ENCODE results near the gene RALGPS1.
"Not testable (repeated sequence)": the region's sequence is repeated elsewhere in the genome, so short reads cannot be mapped to it uniquely, and the experiment has no call there.

RALGPS1 gene

DNA sequence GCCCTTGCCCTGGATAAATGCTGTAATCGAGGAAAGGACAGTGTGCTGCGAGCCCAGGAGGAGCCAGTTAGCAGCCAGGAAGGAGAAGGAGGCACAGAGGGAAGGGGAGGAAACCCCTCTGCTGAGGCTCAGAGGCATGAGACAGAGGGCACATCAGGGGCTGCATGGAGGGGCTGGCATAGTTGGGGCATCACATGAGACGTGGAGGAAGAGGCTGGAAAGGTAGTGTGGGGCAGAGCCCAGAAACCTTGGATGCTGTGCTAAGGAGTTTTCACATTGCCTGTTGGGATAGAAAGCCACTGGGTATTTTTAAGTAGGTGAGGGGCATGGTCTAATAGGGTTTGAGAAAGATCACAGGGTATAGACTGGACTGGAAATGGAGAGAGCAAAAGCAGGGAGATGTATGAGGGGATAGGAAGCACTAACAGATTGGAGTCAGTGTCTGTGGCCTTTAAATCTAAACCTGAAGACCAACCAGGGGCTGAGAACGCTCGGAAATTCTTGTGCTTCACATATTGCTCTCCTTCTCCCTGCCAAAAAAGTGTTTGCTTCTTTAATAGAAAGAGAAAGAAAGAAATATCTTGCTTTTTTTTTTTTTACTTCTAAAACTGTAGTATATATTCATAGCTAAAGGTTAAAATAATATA lies 240.9 kb downstream of the RALGPS1 start:
- DNase-seq (ENCODE audit: low read depth in 3 of 3) = no peak

DNA sequence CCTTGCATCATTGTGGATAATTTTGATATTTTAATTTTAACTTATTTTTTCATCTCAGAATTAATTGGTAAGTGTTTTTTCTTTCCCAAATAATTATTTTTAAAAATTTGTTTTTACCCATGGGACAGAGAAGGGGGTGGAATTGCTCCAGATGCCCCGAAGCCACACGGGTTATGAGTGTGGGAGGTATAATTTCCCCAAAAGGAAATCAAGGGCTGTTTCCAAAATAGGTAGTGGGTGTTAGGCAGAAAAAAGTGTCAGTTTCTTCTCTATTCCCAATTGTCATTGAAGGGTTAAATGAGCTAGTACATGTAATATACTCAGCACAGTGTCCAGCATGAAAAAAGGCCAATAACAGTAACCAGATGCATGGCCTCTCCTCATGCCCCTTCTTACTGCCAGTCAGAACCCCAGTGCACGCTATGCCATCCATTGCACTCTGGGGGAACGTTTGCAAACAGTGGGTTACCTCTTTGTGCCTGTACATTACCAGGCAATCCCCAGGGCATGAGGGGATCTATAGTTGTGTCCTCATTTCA lies 244.3 kb downstream of the RALGPS1 start:
- no peak for DNase-seq (ENCODE audit: low read depth in 3 of 3)

GRCh38 chr9:127159325-127159801 lies 244.8 kb downstream of the RALGPS1 start:
- no peak for DNase-seq (ENCODE audit: low read depth in 3 of 3)

DNA sequence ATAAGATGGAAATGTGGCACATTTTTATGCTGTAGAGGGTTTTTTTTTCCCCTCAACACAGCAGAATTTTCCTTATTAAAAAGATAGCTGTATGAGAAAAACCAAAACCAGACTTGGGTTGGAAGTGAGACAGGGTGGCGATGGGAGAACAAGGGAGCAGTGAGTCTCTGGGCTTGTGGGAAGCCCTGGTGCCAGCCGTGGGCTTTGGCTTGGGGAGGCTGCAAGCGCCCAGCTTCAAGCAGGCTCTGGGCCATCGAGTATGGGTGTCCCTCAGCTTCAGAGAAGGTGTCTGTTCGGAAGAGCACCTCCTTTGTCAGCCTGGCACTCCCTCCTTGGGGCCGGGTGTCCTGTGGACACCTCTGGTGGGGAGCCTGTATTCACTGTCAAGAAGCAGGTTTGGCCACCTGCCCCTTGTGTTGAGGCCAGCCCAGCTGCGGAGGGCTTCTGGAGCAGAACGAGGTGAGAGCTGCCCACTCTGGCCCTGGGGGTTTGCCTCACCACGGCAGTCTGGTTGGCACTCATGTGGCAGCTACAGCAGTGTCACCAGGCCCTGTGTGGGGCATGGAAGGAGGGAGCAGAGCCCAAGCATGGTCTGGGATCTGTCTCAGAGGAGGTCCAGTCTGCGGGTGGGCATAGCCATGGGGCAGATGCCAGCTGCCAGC lies 245.5 kb downstream of the RALGPS1 start:
- DNase-seq (ENCODE audit: low read depth in 3 of 3) = no peak

GRCh38 chr9:127161081-127161624 lies 246.6 kb downstream of the RALGPS1 start:
- no peak for DNase-seq (ENCODE audit: low read depth in 3 of 3)

GRCh38 chr9:127162046-127162863 lies 247.7 kb downstream of the RALGPS1 start:
- no peak for DNase-seq (ENCODE audit: low read depth in 3 of 3)

GRCh38 chr9:127162864-127163365 lies 248.3 kb downstream of the RALGPS1 start:
- no peak for DNase-seq (ENCODE audit: low read depth in 3 of 3)

- DNase-seq (ENCODE audit: low read depth in 3 of 3) = no peak
These were observed 248.8 kb downstream of the RALGPS1 start for GRCh38 chr9:127163409-127163808.

GRCh38 chr9:127165116-127165515 lies 250.5 kb downstream of the RALGPS1 start:
- no peak for DNase-seq (ENCODE audit: low read depth in 3 of 3)

DNA sequence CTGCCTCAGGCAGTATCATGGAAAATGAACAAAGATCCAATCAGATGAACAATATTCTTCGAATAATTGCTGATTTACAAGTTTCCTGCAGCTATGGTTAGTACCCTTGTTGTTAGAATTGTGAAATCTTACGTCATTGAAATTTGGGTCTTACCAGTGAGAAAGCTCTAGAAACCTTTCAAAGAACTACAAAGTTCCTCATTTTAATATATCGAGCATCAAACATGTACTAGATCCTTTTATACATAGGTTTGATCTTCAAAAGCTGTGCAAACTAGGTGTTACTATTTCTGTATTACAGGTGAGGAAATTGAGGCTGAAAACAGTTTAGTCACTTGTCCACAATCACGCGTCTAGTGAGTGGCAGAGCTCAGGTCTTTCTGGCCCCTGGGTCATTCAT lies 251.5 kb downstream of the RALGPS1 start:
- DNase-seq (ENCODE audit: low read depth in 3 of 3) = no peak

DNA sequence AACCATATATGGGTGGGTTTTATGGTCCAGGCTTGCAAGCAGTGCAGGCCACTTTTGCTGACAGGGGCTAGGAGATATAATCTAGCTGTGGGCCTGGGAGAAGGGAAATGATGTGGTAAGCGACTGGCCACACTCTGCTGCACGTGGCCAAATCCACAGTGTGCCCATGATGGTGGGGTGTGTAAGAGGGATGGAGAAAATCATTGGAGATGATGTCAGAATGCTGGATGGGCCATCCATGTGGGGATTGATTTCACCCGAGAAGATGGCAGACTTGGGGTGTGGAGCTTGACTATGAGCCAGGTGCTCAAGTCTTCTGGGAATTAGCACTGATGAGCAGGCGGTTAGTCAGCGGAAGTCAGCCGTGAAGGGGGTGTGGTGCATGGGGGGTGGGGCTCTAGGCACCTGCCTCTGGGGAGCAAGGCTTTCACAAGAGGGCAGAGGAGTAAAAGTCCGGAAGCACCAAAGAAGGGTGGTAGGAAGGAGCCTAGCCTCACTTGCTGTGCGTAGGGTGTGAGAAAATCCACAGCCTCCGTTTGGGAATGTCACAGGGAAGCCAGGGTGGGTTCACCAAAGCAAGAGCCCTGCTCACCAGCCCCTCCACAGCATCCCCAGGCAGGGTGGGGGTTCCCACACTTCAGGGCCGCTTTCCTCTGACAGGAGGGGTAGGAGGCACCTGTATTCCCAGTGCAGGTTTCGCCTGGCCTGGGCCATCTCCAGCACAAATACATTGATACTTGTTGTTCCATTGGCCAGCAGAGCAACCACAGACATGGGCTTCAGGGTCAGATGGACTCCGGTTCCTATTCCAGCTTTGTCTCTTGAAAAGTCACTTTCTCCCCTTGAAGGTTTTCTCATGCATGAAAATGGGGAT lies 252.3 kb downstream of the RALGPS1 start:
- no peak for DNase-seq (ENCODE audit: low read depth in 3 of 3)

DNA sequence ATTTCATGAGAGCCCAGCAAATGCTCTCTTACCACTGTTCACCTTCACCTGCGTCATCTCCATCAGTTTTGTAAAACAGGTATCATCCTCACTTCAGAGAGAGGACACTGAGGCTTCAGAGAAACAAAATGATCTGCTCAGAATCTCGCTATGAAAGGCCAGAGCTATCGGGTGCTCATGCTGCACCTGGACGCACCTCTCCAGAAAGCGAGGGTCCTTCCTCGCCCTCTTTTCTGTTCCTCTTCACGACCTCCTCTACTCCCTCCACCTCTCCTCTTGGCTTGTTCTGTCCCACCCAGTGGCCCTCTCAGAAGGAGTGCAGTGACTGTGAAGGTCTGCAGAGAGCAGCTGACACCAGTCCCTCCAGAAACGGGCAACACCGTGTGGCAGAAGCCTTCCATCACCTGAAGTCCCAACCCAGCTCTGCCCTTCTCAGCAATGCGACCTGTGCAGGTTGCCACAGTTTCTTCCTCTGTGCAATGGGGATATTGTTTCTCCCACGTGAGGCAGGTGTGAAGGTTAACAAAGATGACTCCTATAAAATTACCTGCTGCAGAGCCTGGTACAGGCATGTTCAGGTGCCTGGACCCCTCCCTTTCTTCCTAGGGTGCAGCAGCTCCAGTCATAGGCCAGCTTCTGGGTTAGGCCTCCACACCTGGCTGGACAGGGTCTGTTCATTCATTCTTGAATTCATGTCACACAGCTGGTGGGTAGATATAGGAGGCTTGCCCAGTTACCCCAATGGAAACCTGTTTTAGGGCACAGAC lies 253.2 kb downstream of the RALGPS1 start:
- no peak for DNase-seq (ENCODE audit: low read depth in 3 of 3)

DNA sequence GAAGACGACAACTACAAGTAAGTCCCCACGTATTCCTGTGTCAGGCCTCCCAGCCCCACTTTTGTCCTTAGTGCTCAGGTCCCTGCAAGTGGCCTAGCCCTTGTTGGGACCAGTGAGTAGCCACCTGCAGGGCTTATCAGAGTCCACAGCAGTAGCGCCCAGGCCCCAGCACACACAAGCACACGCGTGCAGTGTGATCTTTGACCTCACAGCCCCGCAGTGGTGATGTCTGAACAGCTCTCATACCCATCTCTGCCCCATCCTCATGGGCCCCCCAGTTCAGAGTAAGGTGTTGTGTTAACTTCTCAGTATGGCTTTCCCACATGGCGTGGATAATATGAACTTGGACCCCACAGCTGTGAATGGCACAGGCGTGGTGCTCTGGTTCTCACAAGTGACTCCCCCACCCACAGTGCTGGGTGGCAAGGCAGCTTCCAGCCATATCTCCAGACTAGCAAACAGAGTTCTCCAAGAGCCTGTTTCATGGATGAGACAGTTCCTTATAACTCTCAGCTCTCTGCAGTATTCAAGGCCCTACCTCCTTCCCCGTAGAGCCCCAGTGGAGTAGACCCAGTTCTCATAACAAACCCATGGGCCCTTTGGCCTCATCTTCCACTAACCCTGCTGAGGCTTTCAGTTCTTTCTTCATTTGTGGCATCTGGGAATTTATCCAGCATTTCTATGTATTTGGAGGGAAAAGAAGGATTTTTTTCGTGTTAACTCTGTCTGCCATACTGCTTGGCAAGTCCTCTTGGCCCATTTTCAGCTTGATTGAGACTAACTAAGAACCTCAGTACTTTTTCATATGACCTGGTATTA lies 254.4 kb downstream of the RALGPS1 start:
- DNase-seq (ENCODE audit: low read depth in 3 of 3) = no peak

GRCh38 chr9:127169575-127169883 lies 254.9 kb downstream of the RALGPS1 start:
- DNase-seq (ENCODE audit: low read depth in 3 of 3) = no peak

GRCh38 chr9:127170103-127170502 lies 255.5 kb downstream of the RALGPS1 start:
- DNase-seq (ENCODE audit: low read depth in 3 of 3) = no peak

- DNase-seq (ENCODE audit: low read depth in 3 of 3) = no peak
These were observed 256.1 kb downstream of the RALGPS1 start for GRCh38 chr9:127170652-127171051.

- not testable (repeated sequence) for DNase-seq (ENCODE audit: low read depth in 3 of 3)
These were observed 256.8 kb downstream of the RALGPS1 start for GRCh38 chr9:127171348-127171747.

DNA sequence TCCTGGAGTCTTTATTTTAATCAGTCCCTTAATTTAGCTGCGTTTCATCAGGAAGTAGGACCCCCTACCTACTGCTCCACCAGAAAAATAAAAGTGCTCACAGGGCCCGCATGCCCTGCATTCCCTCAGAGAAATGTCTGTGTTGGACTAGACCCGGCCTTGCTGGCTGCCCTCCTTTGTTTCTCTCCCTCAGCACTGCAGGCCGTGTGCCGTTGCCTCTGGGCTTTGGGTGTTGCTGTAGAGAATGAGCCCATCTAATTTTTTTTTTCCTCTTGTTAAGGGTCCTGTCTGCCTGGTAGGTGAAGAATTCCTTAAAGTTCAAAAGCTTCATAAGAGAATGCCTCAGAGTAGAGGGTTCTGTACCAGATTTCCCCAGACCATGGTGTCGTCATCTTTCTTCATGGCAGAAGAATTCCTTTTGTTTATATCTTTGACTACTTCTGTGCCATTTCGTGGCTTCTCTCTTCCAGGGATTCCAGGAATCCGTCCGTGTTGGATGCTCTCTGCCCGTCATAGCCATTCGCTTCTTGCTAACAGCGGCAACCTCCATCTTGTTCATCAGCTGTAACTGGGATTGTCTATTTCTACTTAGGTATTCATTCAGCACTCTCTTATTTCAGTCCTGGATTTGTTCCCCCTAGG lies 257.6 kb downstream of the RALGPS1 start:
- no peak for DNase-seq (ENCODE audit: low read depth in 3 of 3)

- no peak for DNase-seq (ENCODE audit: low read depth in 3 of 3)
These were observed 258.5 kb downstream of the RALGPS1 start for GRCh38 chr9:127173063-127173462.
